ENCODE measurements around the gene IL17RA.

- no peak for TF ChIP-seq EZH2 (IDR thresholded peaks at IDR 0.05; ENCODE audit: borderline replicate concordance, low read depth, low read length, poor library complexity, severe bottlenecking)
- TF ChIP-seq, protein P1, sequence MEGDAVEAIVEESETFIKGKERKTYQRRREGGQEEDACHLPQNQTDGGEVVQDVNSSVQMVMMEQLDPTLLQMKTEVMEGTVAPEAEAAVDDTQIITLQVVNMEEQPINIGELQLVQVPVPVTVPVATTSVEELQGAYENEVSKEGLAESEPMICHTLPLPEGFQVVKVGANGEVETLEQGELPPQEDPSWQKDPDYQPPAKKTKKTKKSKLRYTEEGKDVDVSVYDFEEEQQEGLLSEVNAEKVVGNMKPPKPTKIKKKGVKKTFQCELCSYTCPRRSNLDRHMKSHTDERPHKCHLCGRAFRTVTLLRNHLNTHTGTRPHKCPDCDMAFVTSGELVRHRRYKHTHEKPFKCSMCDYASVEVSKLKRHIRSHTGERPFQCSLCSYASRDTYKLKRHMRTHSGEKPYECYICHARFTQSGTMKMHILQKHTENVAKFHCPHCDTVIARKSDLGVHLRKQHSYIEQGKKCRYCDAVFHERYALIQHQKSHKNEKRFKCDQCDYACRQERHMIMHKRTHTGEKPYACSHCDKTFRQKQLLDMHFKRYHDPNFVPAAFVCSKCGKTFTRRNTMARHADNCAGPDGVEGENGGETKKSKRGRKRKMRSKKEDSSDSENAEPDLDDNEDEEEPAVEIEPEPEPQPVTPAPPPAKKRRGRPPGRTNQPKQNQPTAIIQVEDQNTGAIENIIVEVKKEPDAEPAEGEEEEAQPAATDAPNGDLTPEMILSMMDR (conservative IDR thresholded peaks at IDR 0.05; ENCODE audit: low read depth, low read length), result no peak
Observed at GRCh38 chr22:17100621-17101020, 15.8 kb downstream of the IL17RA start.
